ENCODE measurements around the gene ANO2.

DNA sequence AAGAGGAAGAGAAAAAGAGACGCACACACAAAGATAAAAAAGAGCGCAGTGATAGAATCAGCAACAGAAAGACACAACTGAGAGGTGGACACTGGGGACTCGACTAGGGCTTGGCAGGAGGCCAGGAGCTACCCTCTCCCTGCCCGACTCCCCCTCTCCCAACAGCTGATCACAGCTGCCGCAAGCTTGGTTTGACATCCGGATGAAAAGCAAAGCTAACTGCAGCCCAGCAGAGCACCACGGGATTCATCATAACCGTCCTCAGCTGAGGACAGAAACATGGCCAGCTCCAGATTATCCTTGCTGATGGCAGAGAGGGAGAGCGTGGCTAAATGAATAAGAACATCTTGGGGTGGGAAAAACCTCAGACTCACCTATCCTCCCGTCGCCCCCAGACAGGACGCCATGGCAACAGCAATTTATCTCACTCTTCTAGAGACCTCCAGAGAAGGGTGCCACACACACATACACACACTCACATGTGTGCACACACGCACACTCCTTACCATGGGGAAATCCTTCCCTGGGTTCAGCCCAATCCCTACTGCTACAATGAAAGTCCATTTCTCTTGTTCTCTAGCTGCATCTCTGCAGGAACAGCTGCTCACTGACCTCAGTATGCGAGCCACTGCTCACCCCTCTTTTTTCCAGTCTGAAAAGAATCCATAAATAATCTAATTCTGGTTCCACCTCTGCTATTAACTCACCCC, 377.9 kb downstream of the ANO2 start:
- TF ChIP-seq YY1 (IDR thresholded peaks at IDR 0.05; ENCODE audit: insufficient read depth, insufficient read length) = no peak
- TF ChIP-seq ZNF274 (IDR thresholded peaks at IDR 0.05; ENCODE audit: low read depth, low read length) = no peak
